Activated B cell treated with CpG ODN at 0.5 μM for 24 hours (primary cell): ENCODE data around the gene PLA2G15. TPM values are rescaled to one million over a fixed set of nuclear protein-coding genes. Genes with fewer than 3 reads are reported as not detected.

ENCODE experiments used
- ATAC-seq: fragments of 200-7000 bp; cut with Tn5 transposase; one replicate; pipeline ENCODE4 v1.10.0; 2021; ENCODE audit warnings: low read depth, mild to moderate bottlenecking, moderate library complexity
- CTCF ChIA-PET: fragments of 350-600 bp; sonication (Branson Sonifier 250); formaldehyde crosslinking; loops from one replicate; lab custom pipeline; 2021; ENCODE audit warnings: antibody characterized with exemption; lab: Charles Lee
- POLR2A ChIA-PET: fragments of 350-600 bp; sonication (Branson Sonifier 250); formaldehyde crosslinking; loops from one replicate; lab custom pipeline; 2021; ENCODE audit warnings: antibody characterized with exemption; lab: Charles Lee
- DNase-seq: peaks from one replicate; pipeline ENCODE4 v3.0.0; 2022
- H3K27ac Mint-ChIP-seq: one replicate; pipeline ENCODE4 v1.8.0; 2020; ENCODE audit warnings: mixed read lengths
- H3K27me3 Mint-ChIP-seq: one replicate; pipeline ENCODE4 v1.8.0; 2021; ENCODE audit warnings: mixed read lengths
- H3K36me3 Mint-ChIP-seq: one replicate; pipeline ENCODE4 v1.8.0; 2021; ENCODE audit warnings: low read depth, mixed read lengths
- H3K4me1 Mint-ChIP-seq: one replicate; pipeline ENCODE4 v1.8.0; 2021; ENCODE audit warnings: mixed read lengths
- H3K4me3 Mint-ChIP-seq: one replicate; pipeline ENCODE4 v1.8.0; 2020; ENCODE audit warnings: mild to moderate bottlenecking, mixed read lengths
- H3K9me3 Mint-ChIP-seq: one replicate; pipeline ENCODE4 v1.8.0; 2020; ENCODE audit warnings: mixed read lengths
- CTCF ChIP-seq: fragments of 200-600 bp; IDR thresholded peaks from one replicate; pipeline ENCODE4 v1.8.0; 2022; ENCODE audit warnings: antibody characterized with exemption, mild to moderate bottlenecking
- intact Hi-C: fragments of 100-400 bp; cut with micrococcal nuclease; formaldehyde crosslinking; loops from one replicate; pipeline ENCODE4 v1.15.1; 2024
- total RNA-seq: library from RNA; stranded (reverse); gene quantifications from 2 replicates; pipeline ENCODE4 v1.2.3, GENCODE V29; 2022

The PLA2G15 gene
- total RNA-seq, 1 donor from 2014 or later = 8.6 TPM

DNA sequence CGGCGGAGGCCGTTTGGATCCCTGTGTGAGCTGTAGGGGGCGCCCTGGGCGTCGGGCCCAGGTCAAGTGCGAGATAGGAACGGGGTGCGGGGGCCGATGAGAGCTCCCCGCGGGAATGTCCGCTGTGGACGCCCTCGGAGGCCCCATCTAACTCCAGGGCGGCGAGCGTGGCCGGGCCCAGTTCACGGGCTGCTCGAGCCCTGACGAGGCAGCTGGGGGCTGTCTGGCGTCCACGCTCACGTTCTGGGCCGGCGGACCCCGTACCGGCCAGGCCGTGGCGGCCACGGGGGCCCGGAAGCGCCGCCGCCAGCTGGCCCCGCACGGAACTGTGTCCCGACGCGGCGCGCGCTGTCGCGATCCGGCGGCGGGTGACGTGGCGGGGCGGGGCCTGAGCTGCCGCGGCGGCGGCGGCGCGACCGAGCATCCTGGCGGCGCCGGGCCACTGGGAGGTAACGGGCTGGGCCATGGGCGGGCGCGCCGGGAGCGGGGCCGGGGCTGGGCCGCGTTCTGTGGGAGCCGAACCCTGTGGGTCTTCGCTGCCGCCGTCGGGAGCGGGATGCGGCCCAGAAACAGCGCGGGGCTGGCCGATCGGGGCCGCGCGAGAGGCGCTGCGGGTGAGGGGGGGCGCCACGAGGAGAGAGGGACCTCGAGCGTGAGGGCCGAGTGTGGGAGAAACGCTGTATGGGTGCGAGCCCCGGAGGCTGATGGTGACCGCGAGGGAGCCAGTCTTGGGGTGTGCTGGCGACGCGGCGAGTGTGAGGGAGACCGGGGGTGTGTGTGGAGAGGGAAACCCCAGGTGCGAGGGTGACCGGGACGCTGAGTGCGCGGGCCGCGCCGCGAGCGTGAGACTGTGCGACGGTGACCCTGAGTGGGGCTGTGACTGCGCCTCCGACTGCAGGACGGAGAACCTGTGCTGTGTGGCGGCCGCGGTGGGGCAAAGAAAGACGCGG, 19.2 kb downstream of the PLA2G15 start, which contains the start of gene SLC7A6:
Gene SLC7A6, plus strand, starts transcription at position 399 of the 950 bp plus-strand sequence. CDS start 10,201 bp downstream, outside the sequence.
- CTCF ChIA-PET = interaction anchor here (0.6 to 9.0 kb wide), 20 partner anchors 9 to 784 kb away, joined by 3 to 321 read pairs (median 4); partner anchors contain the start of genes ATP6V0D1, PLA2G15, PRMT7 and SLC7A6OS
- ATAC-seq (peak; percentile 79), DNase-seq (peak; percentile 91)
- POLR2A ChIA-PET = interaction anchor here (0.6 to 5.9 kb wide), 14 partner anchors 8 to 1720 kb away, joined by 3 to 104 read pairs (median 6); partner anchors contain the start of genes NFATC3, PLA2G15, PRMT7 and SLC7A6OS
- H3K36me3 Mint-ChIP-seq = peaks cover 20% of the 10 kb centered on the region
- no peaks in the 10 kb centered on the region for H3K9me3 Mint-ChIP-seq
- H3K4me1 Mint-ChIP-seq = peaks cover 49% of the 10 kb centered on the region
- H3K4me3 Mint-ChIP-seq = peak within 1 kb of the TSS; percentile 96
- intact Hi-C loops = loop anchor here (1.0 to 5.0 kb wide), 7 partner anchors 11 to 868 kb away; partner anchors contain the start of genes CHTF8, ESRP2, PLA2G15 and SLC7A6OS
- H3K27me3 Mint-ChIP-seq = no peaks in the 10 kb centered on the region
- H3K27ac Mint-ChIP-seq = peak within 1 kb of the TSS; percentile 98
- no peak for TF ChIP-seq CTCF

DNA sequence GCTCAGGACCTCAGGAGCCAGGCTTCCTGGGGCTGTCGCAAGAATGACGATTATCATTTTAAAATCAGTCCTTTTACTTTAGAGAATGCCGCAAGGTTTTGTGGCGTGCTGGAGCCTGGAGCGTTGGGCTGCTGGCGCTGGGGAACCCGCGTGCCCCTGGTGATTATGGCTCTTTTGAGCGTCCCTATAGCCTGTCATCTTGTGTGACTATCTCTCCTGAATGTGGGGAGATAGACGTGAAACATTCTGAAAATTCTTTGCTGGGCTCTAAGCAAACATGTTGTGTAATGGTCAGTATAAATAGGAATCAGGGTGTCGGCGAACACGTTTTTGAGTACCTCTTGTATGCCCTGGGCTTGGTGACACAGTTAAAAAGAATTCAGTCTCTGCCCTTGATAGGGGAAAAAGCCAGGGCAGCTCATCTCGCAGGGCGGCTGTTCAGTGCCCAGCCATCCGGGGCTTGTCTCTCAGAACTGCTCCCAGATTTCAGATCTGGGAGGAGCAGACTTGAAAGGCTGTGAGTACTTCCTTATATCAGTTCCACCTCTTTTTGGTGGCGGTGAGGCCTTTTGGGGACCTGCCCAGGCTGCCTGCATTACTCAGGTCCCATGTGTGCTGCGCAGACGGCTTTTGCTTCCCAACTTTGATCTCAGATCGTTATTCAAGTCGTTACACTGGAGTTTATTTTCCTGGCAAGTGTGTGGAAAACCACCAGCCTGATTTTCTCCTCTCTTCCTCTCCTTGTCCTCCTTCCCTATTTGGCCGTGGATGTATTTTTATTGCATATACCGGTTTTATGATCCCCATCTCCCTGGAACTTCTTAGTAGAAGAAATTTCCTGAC, 20.1 kb downstream of the PLA2G15 start:
- TF ChIP-seq CTCF = no peak
- H3K9me3 Mint-ChIP-seq = no peaks in the 10 kb centered on the region
- H3K27me3 Mint-ChIP-seq = no peaks in the 10 kb centered on the region
- peak overlapping the region; percentile 95 for H3K27ac Mint-ChIP-seq
- intact Hi-C loops = loop anchor here (1.0 to 2.0 kb wide), 3 partner anchors 10 to 246 kb away; partner anchors contain the start of gene ESRP2
- DNase-seq = no peak
- peaks cover 53% of the 10 kb centered on the region for H3K4me1 Mint-ChIP-seq
- H3K36me3 Mint-ChIP-seq = peaks cover 24% of the 10 kb centered on the region
- ATAC-seq = peak; percentile 10
- ChIA-PET POLR2A (interaction anchor here (2.4 to 5.9 kb wide), 3 partner anchors 20 to 44 kb away, joined by 8 to 104 read pairs (median 61); partner anchors contain the start of genes PRMT7 and SLC7A6OS), CTCF (interaction anchor here (2.5 to 9.0 kb wide), 2 partner anchors 46 to 60 kb away, joined by 30 to 321 read pairs; partner anchors contain the start of genes PRMT7 and SLC7A6OS)
- peak overlapping the region; percentile 96 for H3K4me3 Mint-ChIP-seq

GRCh38 chr16:68267612-68268405, 22.6 kb downstream of the PLA2G15 start:
- ChIA-PET POLR2A (interaction anchor here (5.5 kb wide), 1 partner anchor 17 kb away, joined by 61 read pairs; no protein-coding TSS in a partner anchor), CTCF (no interaction called here)
- DNase-seq (no peak), ATAC-seq (no peak)
- intact Hi-C loops = no loop called here
- H3K27ac Mint-ChIP-seq = peak overlapping the region; percentile 35
- H3K36me3 Mint-ChIP-seq = peaks cover 33% of the 10 kb centered on the region
- H3K4me3 Mint-ChIP-seq = no peak overlapping the region
- TF ChIP-seq CTCF = no peak
- no peaks in the 10 kb centered on the region for H3K27me3 Mint-ChIP-seq
- peaks cover 58% of the 10 kb centered on the region for H3K4me1 Mint-ChIP-seq
- H3K9me3 Mint-ChIP-seq = no peaks in the 10 kb centered on the region

DNA sequence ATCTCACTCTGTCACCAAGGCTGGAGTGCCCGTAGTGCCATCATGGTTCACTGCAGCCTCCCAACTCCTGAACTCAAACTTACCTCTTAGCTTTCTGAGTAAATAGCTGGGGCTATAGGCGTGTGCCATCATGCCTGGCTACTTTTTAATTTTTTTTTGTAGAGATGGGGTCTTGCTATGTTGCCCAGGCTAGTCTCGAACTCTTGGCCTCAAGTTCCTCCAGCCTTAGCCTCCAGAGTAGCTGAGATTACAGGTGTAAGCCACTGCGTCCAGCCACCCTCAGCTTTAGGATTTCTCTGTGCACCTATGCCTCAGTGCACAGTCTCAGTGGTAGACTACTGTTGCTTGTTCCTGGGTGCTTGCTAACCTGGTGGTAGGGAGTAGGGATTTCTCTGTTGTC, 24.6 kb downstream of the PLA2G15 start:
- intact Hi-C loops = no loop called here
- H3K27ac Mint-ChIP-seq = no peak overlapping the region
- POLR2A ChIA-PET = interaction anchor here (1.4 to 1.5 kb wide), 2 partner anchors 12 to 15 kb away, joined by 4 to 8 read pairs; no protein-coding TSS in a partner anchor
- H3K27me3 Mint-ChIP-seq = no peaks in the 10 kb centered on the region
- peaks cover 45% of the 10 kb centered on the region for H3K36me3 Mint-ChIP-seq
- no peak for TF ChIP-seq CTCF
- DNase-seq (no peak), ATAC-seq (no peak)
- CTCF ChIA-PET = no interaction called here
- H3K4me1 Mint-ChIP-seq = peaks cover 65% of the 10 kb centered on the region
- no peak overlapping the region for H3K4me3 Mint-ChIP-seq
- no peaks in the 10 kb centered on the region for H3K9me3 Mint-ChIP-seq
